Retinal pigment epithelial cell (primary cell): ENCODE results near the gene CARD9.
"Not testable (repeated sequence)": the region's sequence is repeated elsewhere in the genome, so short reads cannot be mapped to it uniquely, and the experiment has no call there.

ENCODE experiments used
- DNase-seq: peaks from one replicate; pipeline ENCODE4 v3.0.0-alpha.2; 2010; ENCODE audit warnings: low read depth
- H3K4me3 ChIP-seq: 2 replicates; pipeline ENCODE4 v1.5.1; 2011; ENCODE audit warnings: mild to moderate bottlenecking, low read length, control low read depth, moderate library complexity
- TF ChIP-seq, protein P1 (sequence below): conservative IDR thresholded peaks from 2 replicates; pipeline ENCODE4 v1.5.1; 2011; ENCODE audit warnings: low read depth, low read length, control low read depth, inconsistent platforms

The CARD9 gene

DNA sequence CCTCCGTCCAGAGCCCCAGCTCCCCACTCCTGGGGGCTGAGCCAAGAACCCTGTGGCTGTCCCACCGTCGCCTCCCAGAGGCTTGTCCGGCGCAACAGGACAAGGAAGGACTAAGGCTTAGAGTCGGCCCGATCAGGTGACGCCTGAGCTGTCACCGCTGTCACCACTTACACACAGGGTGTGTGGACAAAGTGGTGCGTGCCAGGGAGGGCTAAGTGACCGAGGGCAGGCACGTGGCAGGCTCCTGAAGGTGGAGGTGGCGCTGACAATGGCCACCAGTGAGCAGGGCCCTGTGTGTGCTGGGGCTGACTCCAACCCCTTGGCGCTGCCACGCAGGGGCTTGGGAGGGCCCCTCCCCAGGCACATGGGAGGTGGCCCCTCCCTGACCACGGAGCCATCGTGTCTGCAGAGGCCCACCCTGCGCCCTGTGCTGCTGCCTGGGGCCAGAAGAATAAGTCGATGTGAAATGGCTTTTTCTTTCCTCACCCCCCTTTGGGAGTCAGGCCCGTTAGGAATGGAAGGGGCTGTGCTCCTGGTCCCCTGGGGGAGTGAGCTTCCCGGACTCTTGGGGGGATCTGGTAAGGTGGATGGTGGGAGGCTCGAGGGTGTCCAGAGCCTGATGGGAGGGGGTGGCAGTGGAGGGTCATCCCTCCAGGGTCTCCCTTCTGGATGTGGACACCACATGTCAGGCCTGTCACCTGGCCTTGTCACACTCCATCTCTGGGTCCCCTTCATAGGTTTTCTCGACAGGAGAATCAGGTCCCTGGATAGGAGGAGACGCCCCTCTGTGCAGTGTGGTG lies 48.8 kb downstream of the CARD9 start:
- no peak for DNase-seq
- TF ChIP-seq, protein P1, sequence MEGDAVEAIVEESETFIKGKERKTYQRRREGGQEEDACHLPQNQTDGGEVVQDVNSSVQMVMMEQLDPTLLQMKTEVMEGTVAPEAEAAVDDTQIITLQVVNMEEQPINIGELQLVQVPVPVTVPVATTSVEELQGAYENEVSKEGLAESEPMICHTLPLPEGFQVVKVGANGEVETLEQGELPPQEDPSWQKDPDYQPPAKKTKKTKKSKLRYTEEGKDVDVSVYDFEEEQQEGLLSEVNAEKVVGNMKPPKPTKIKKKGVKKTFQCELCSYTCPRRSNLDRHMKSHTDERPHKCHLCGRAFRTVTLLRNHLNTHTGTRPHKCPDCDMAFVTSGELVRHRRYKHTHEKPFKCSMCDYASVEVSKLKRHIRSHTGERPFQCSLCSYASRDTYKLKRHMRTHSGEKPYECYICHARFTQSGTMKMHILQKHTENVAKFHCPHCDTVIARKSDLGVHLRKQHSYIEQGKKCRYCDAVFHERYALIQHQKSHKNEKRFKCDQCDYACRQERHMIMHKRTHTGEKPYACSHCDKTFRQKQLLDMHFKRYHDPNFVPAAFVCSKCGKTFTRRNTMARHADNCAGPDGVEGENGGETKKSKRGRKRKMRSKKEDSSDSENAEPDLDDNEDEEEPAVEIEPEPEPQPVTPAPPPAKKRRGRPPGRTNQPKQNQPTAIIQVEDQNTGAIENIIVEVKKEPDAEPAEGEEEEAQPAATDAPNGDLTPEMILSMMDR = no peak

DNA sequence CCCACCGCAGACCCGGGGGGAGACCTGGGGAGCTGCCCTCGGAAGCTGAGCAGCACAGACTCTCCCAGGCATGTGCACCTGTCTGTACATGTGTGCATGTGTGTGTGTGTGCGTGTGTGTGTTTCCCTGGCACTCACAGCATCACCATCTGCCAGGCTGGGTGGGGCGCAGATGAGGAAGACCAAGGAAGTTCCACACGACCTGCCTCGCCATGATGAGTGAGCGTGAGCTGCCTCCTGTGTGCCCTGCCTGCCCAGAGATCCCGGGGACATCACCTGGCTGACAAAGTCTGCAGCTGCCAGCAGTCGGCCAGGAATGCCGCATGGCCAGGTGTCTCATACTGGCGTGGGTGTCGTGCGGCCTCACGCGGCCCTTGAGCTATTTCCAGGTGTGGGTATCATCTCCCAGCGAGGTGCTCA lies 50.1 kb downstream of the CARD9 start:
- TF ChIP-seq, protein P1 = no peak
- H3K4me3 ChIP-seq = no peak overlapping the region
- DNase-seq = no peak

More for the DNA sequence above, 48.8 kb downstream of the CARD9 start:
- no peak overlapping the region for H3K4me3 ChIP-seq

DNA sequence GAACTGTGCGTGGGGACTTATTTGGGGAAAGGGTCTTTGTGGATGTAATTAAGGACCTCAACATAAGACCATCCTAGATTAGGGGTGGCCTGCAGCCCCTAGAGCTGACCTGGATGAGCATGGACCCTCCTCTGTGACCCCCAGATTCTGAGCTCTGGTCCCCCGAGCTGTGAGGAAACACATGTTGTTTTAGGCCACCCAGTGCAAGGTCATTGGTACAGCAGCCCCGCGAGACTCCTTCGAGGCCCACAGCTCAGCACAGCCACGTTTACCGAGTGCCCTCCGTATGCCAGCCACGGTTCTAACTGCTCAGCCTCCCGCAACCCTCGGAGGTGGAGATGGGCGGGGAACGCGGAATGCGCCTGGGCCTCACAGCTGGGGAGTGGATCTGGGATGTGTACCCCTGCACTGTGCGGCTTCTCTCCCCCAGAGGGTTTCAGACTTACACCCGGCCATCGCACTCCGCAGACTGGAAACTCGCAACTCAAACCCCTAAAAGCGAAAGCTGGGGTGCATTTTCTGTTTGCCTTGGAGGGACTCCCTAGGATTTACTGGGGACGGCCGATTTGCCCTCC lies 50.6 kb downstream of the CARD9 start:
- TF ChIP-seq, protein P1 = no peak
- no peak for DNase-seq
- H3K4me3 ChIP-seq = no peak overlapping the region

DNA sequence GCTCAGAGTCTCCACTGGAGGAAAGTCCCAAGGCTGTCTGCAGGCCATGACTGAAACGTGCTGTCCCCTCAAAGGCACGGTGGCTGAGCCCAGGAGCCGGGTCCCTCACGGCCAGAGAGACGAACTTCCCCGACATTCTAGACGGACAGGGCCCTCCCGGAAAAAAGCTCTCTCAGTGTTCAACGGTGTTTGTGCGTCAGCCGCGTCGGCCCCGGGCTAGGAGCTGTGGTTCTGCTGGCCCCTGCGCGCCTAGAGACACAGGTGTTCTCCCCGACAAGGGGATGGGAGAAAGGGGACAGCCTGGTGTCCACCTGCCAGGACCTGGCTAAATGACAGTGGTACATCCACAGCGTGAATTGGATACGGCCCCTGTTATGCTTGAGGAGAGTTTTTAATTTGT lies 51.9 kb downstream of the CARD9 start:
- H3K4me3 ChIP-seq = no peak overlapping the region
- DNase-seq = no peak
- TF ChIP-seq, protein P1 = no peak

DNA sequence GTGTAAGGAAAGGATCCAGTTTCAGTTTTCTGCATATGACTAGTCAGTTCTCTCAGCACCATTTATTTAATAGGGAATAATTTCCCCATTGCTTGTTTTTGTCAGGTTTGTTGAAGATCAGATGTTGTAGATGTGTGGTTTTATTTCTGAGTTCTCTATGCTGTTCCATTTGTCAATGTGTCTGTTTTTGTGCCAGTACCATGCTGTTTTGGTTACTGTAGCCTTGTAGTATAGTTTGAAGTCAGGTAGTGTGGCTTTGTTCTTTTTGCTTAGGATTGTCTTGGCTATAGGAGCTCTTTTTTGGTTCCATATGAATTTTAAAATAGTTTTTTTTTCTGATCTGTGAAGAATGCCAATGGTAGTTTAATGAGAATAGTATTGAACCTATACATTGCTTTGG lies 52.5 kb downstream of the CARD9 start:
- DNase-seq, H3K4me3 ChIP-seq: not testable (repeated sequence)

DNA sequence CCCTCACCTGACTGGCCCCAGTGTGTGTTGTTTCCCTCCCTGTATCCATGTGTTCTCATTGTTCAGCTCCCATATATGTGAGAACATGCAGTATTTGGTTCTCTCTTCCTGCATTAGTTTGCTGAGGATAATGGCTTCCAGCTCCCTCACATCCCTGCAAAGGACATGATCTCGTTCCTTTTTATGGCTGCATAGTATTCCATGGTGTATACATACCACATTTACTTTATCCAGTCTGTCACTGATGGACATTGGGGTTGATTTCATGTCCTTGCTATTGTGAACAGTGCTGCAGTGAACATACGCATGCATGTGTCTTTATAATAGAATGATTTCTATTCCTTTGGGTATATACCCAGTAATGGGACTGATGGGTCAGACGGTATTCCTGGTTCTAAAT lies 53.5 kb downstream of the CARD9 start:
- H3K4me3 ChIP-seq, DNase-seq: not testable (repeated sequence)

DNA sequence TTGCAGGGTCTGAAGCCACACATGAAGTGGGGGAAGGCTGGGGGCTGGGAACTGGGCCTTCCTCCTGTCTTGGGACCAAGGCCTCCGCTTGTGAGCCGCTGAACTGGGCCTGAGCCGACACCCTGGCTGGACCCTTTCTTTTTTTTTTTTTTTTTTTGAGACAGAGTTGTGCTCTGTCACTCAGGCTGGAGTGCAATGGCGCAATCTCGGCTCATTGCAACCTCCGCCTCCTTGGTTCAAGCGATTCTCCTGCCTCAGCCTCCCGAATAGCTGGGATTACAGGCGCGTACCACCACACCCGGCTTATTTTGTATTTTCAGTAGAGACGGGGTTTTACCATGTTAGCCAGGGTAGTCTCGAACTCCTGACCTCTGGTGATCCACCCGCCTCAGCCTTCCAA lies 54.2 kb downstream of the CARD9 start:
- H3K4me3 ChIP-seq, DNase-seq: not testable (repeated sequence)

DNA sequence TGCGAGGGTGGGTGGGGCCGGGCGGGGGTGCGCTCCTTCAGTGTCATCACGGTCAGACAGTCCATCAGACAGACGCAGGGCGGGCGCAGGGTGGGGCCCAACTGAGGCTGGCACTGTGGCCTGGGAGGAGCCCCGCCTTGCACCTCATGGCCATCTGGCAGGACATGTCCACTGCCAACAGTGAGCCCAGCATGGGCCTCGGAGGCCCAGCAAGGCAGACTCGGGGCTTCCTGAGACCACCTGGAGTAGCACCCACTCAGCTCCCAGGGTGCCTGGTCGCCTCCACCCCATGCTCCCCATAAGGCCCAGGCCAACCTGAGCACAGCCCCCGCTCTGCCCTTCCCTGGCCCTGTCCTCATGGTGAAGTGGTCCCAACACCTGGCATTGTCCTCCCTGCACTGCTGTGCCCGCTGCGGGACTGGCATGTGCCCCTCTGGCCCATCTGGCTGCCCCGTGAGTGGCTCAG lies 54.7 kb downstream of the CARD9 start:
- TF ChIP-seq, protein P1 = no peak
- H3K4me3 ChIP-seq = no peak overlapping the region
- DNase-seq = no peak
